HG02973 (cell line): ENCODE measurements around the gene FFAR3.
"Not testable (repeated sequence)": the region's sequence is repeated elsewhere in the genome, so short reads cannot be mapped to it uniquely, and the experiment has no call there.

Experiments used
- ATAC-seq: cut with Tn5 transposase; IDR thresholded peaks from one replicate; pipeline ENCODE4 v1.9.1; 2021; ENCODE audit warnings: moderate library complexity; ENCODE audit not compliant: unreplicated experiment

Gene FFAR3

DNA sequence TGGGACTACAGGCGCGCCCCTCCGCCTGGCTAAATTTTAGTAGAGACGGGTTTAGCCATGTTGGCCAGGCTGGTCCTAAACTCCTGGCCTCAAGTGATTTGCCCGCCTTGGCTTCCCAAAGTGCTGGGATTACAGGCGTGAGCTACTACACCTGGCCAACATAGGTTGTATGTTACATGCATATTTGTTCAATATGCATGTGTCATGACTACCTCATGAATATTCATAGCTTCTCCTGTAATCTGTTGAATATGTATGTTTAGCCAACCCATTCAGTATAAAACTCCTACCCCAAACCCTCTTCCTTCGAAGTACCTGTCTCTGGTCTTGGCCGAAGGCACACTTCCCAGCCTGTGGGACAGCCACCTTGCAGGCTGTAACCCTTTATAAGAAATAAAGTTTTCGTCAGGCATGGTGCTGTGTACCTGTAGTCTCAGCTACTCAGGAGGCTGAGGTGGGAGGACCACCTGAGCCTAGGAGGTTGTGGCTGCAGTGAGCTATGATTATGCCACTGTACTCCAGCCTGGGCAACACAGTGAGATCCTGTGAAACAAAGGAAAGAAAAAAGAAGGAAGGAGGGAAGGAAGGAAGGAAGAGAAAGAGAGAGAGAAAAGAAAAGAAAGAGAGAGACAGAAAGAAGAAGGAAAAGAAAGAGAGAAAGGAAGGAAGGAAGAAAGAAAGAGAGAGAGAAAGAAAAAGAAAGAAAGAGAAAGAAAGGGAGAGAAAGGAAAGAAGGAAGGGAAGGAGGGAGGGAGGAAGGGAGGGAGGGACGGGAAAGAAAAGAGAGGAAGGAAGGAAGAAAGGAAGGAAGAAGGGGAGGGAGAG, 41.9 kb downstream of the FFAR3 start:
- no peak for ATAC-seq

GRCh38 chr19:35400773-35401100, 42.5 kb downstream of the FFAR3 start:
- ATAC-seq = no peak

DNA sequence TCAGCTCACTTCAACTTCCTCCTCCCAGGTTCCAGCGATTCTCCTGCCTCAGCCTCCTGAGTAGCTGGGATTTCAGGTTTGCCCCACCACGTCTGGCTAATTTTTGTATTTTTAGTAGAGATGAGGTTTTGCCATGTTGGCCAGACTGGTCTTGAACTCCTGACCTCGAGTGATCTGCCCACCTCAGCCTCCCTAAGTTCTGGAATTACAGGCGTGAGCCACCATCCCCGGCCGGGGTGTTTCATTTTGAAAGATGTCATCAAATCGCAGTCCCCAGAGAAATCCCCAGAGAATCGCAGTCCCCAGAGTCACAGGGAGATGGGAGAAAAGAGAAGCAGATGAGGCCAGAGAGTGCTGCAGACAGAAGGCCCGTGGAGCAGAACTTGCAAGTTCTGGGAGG, 43.2 kb downstream of the FFAR3 start:
- ATAC-seq = not testable (repeated sequence)

- ATAC-seq = no peak
These were observed 45.0 kb downstream of the FFAR3 start for GRCh38 chr19:35403116-35403760.

DNA sequence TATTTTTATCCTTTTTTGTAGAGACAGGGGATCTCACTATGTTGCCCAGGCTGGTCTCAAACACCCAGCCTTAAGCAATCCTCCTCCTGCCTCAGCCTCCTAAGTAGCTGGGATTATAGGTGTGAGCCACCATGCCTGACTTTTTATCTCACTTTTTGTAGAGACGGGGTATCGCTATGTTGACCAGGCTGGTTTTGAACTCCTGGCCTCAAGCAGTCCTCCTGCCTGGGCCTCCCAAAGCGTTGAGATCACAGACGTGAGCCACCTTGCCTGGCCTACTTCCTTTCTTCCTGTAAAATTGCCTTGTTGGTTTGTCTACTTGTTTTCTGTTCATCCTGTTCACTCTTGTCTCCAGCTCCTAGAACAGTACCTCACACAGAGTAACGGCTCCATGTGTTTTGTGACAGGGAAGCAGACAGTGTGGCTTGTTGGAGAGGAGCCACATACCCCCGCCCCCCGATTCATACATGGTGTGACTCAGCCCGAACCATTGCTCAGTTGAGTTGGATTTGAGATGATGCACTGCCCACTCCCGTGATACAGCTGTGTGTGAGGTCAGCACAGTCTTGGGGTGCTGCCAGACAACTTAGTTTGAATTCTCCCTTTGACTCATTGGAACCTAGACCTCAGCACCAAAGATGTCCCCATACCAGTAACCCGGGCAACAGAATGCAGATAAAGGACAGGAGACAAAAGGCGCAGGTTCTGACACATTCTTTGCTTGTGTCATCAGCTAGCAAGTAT, 46.8 kb downstream of the FFAR3 start:
- ATAC-seq = peak; percentile 76

GRCh38 chr19:35407619-35408018, 49.4 kb downstream of the FFAR3 start:
- ATAC-seq = no peak

DNA sequence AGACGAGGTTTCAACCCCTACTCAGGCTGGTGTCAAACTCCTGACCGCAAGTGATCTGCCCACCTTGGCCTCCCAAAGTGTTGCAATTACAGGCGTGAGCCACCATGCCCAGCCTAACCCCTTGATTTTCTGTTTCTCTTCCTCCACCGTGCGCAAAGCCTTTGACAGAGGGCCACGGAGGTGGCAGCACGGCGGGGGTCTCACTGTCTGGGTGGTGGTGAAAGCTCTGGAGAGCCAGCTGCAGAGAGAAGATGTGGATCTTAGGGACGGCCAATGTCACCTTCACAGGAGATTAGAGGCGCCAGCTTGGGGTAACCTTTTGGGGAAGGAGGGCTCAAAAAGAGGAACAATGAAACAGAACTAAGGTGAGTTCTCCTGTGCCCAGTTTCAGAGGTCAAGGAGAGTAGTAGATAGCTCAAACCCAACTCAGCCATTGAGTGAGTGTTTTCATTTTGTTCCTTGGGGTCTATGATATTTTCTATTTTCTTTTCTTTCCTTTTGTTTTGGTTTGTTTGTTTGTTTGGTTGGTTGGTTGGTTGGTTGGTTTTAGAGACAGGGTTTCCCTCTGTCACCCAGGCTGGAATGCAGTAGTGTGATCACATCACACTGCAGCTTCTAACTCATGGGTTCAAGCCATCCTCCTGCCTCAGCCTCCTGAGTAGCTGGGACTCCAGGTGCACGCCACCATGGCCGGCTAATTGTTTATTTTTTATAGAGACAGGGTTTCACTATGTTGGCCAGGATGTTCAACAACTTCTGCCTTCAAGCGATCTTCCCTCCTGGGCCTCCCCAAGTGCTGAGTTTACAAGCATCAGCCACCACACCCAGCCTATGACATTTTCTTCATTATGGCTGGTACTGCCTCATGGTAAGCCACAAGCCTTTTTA, 50.3 kb downstream of the FFAR3 start:
- peak; percentile 63 for ATAC-seq

- no peak for ATAC-seq
These were observed 50.9 kb downstream of the FFAR3 start for GRCh38 chr19:35409191-35409590.
